ENCODE measurements around the gene PRDM10.
"Not testable (repeated sequence)": the region's sequence is repeated elsewhere in the genome, so short reads cannot be mapped to it uniquely, and the experiment has no call there.

The PRDM10 gene

GRCh38 chr11:130020323-130020722 is 17.7 kb upstream of the PRDM10 start:
- WGBS (ENCODE audit: insufficient coverage): 100% methylated on average over 4 of the region's 4 CpGs
- no peaks in the 10 kb centered on the region for H3K36me3 ChIP-seq (ENCODE audit: control insufficient read depth in 4 of 4, insufficient read depth in 4 of 4, low read length in 3 of 4)
- no peak overlapping the region for H3K27ac ChIP-seq (ENCODE audit: insufficient read depth in 1 of 2, low read depth in 1 of 2, low read length in 2 of 2, poor library complexity in 1 of 2, severe bottlenecking in 2 of 2)
- no peaks in the 10 kb centered on the region for H3K9me3 ChIP-seq (ENCODE audit: control extremely low read depth in 1 of 5, control insufficient read depth in 4 of 5, insufficient read depth in 2 of 5, low read depth in 1 of 5, low read length in 4 of 5)
- ChIA-PET POLR2A (no interaction called here), CTCF (interaction anchor here (1.7 kb wide), 1 partner anchor 44 kb away, joined by 4 read pairs; no protein-coding TSS in a partner anchor)
- no peak overlapping the region for H3K4me3 ChIP-seq (ENCODE audit: control insufficient read depth in 1 of 7, extremely low read depth in 1 of 7, insufficient read depth in 4 of 7, low read depth in 2 of 7, low read length in 6 of 7)
- H3K27me3 ChIP-seq (replicated peaks in 2 of 5; ENCODE audit: control insufficient read depth in 4 of 5, insufficient read depth in 5 of 5, low read length in 4 of 5): no peaks in the 10 kb centered on the region
- no peaks in the 10 kb centered on the region for H3K4me1 ChIP-seq (ENCODE audit: control extremely low read depth in 1 of 4, control insufficient read depth in 4 of 4, insufficient read depth in 4 of 4, low read length in 3 of 4)
- DNase-seq: no peak

DNA sequence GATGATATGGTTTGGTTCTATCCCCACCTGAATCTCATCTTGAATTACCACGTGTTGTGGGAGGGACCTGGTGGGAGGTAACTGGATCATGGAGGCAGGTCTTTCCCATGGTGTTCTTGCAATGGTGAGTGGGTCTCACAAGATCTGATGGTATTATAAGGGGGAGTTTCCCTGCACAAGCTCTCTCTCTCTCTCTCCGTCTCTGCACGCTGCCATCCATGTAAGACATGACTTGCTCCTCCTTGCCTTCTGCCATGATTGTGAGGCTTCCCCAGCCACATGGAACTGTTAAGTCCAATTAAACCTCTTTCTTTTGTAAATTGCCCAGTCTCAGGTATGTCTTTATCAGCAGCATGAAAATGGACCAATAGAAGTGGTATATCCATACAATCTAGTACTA is 13.2 kb upstream of the PRDM10 start:
- H3K9me3 ChIP-seq (ENCODE audit: control extremely low read depth in 1 of 5, control insufficient read depth in 4 of 5, insufficient read depth in 2 of 5, low read depth in 1 of 5, low read length in 4 of 5); DNase-seq; H3K27ac ChIP-seq (ENCODE audit: insufficient read depth in 1 of 2, low read depth in 1 of 2, low read length in 2 of 2, poor library complexity in 1 of 2, severe bottlenecking in 2 of 2); H3K4me3 ChIP-seq (ENCODE audit: control insufficient read depth in 1 of 7, extremely low read depth in 1 of 7, insufficient read depth in 4 of 7, low read depth in 2 of 7, low read length in 6 of 7); POLR2A ChIA-PET; CTCF ChIA-PET; H3K36me3 ChIP-seq (ENCODE audit: control insufficient read depth in 4 of 4, insufficient read depth in 4 of 4, low read length in 3 of 4); H3K4me1 ChIP-seq (ENCODE audit: control extremely low read depth in 1 of 4, control insufficient read depth in 4 of 4, insufficient read depth in 4 of 4, low read length in 3 of 4); H3K27me3 ChIP-seq (replicated peaks in 2 of 5; ENCODE audit: control insufficient read depth in 4 of 5, insufficient read depth in 5 of 5, low read length in 4 of 5): not testable (repeated sequence)
- 100% methylated on average over 2 of the region's 3 CpGs for WGBS (ENCODE audit: insufficient coverage)

GRCh38 chr11:130008326-130008725 is 5.7 kb upstream of the PRDM10 start:
- Histone ChIP-seq H3K36me3 (ENCODE audit: control insufficient read depth in 4 of 4, insufficient read depth in 4 of 4, low read length in 3 of 4) (no peaks in the 10 kb centered on the region), H3K4me3 (ENCODE audit: control insufficient read depth in 1 of 7, extremely low read depth in 1 of 7, insufficient read depth in 4 of 7, low read depth in 2 of 7, low read length in 6 of 7) (no peak overlapping the region), H3K27me3 (replicated peaks in 2 of 5; ENCODE audit: control insufficient read depth in 4 of 5, insufficient read depth in 5 of 5, low read length in 4 of 5) (no peaks in the 10 kb centered on the region), H3K27ac (ENCODE audit: insufficient read depth in 1 of 2, low read depth in 1 of 2, low read length in 2 of 2, poor library complexity in 1 of 2, severe bottlenecking in 2 of 2) (no peak overlapping the region), H3K9me3 (ENCODE audit: control extremely low read depth in 1 of 5, control insufficient read depth in 4 of 5, insufficient read depth in 2 of 5, low read depth in 1 of 5, low read length in 4 of 5) (no peaks in the 10 kb centered on the region), H3K4me1 (ENCODE audit: control extremely low read depth in 1 of 4, control insufficient read depth in 4 of 4, insufficient read depth in 4 of 4, low read length in 3 of 4) (peaks cover 7 to 15% (median 14%) of the 10 kb centered on the region in 4 experiments)
- POLR2A ChIA-PET: no interaction called here
- CTCF ChIA-PET: interaction anchor here (1.2 to 1.6 kb wide), 2 partner anchors 78 to 82 kb away, joined by 3 to 4 read pairs; no protein-coding TSS in a partner anchor
- DNase-seq: no peak

DNA sequence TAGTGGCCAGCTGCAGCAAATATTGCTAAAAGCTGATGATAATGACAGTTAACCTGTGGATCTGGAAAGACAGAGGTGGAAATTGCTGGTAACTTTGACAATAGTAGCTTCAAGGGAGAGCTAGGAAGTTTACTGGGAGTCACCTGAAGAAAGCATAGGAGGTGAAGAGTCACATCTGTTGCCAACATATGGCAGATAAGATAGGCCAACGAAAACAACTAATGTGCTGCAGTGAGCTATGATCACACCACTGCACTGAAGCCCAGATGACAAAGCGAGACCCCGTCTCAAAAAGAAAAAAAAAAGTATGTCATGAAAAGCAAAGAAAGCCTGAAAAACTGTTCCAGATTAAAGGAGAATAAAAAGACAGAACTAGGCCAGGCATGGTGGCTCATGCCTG is 4.3 kb upstream of the PRDM10 start:
- WGBS (ENCODE audit: insufficient coverage): 100% methylated on average over 1 of the region's 3 CpGs
- CTCF ChIA-PET: interaction anchor here (1.0 to 1.6 kb wide), 3 partner anchors 76 to 125 kb away, joined by 3 to 4 read pairs (median 4); no protein-coding TSS in a partner anchor
- H3K9me3 ChIP-seq (ENCODE audit: control extremely low read depth in 1 of 5, control insufficient read depth in 4 of 5, insufficient read depth in 2 of 5, low read depth in 1 of 5, low read length in 4 of 5): no peaks in the 10 kb centered on the region
- H3K27me3 ChIP-seq (replicated peaks in 2 of 5; ENCODE audit: control insufficient read depth in 4 of 5, insufficient read depth in 5 of 5, low read length in 4 of 5): no peaks in the 10 kb centered on the region
- H3K4me1 ChIP-seq (ENCODE audit: control extremely low read depth in 1 of 4, control insufficient read depth in 4 of 4, insufficient read depth in 4 of 4, low read length in 3 of 4): peaks cover 7 to 19% (median 17%) of the 10 kb centered on the region in 4 experiments
- no peaks in the 10 kb centered on the region for H3K36me3 ChIP-seq (ENCODE audit: control insufficient read depth in 4 of 4, insufficient read depth in 4 of 4, low read length in 3 of 4)
- POLR2A ChIA-PET: no interaction called here
- H3K4me3 ChIP-seq (ENCODE audit: control insufficient read depth in 1 of 7, extremely low read depth in 1 of 7, insufficient read depth in 4 of 7, low read depth in 2 of 7, low read length in 6 of 7): no peak overlapping the region
- no peak overlapping the region for H3K27ac ChIP-seq (ENCODE audit: insufficient read depth in 1 of 2, low read depth in 1 of 2, low read length in 2 of 2, poor library complexity in 1 of 2, severe bottlenecking in 2 of 2)
- no peak for DNase-seq

DNA sequence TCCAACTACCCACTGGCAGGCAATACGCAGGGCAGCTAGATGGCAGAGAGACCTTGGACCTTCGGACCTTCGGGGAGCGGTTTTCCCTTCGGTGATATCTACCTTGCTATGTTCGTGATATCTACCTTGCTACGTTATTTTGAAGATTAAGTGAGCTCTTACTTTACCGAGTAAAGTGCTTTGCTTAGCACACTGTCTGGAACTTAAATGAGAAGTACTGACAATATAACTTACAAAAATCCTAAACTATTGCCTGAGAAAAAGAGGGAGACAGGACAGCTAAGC is 1.0 kb upstream of the PRDM10 start:
- peaks cover 7 to 43% (median 31%) of the 10 kb centered on the region in 4 experiments for H3K4me1 ChIP-seq (ENCODE audit: control extremely low read depth in 1 of 4, control insufficient read depth in 4 of 4, insufficient read depth in 4 of 4, low read length in 3 of 4)
- no peaks in the 10 kb centered on the region for H3K36me3 ChIP-seq (ENCODE audit: control insufficient read depth in 4 of 4, insufficient read depth in 4 of 4, low read length in 3 of 4)
- DNase-seq: no peak
- no peaks in the 10 kb centered on the region for H3K9me3 ChIP-seq (ENCODE audit: control extremely low read depth in 1 of 5, control insufficient read depth in 4 of 5, insufficient read depth in 2 of 5, low read depth in 1 of 5, low read length in 4 of 5)
- ChIA-PET POLR2A (interaction anchor here (1.8 to 4.7 kb wide), 3 partner anchors 11 to 67 kb away, joined by 8 to 30 read pairs (median 12); partner anchors contain the start of gene APLP2), CTCF (interaction anchor here (0.6 to 2.1 kb wide), 10 partner anchors 9 to 130 kb away, joined by 3 to 9 read pairs (median 3); no protein-coding TSS in a partner anchor)
- H3K27me3 ChIP-seq (replicated peaks in 2 of 5; ENCODE audit: control insufficient read depth in 4 of 5, insufficient read depth in 5 of 5, low read length in 4 of 5): no peaks in the 10 kb centered on the region
- peak overlapping the region; percentile 70 to 94 (median 84) for H3K4me3 ChIP-seq (ENCODE audit: control insufficient read depth in 1 of 7, extremely low read depth in 1 of 7, insufficient read depth in 4 of 7, low read depth in 2 of 7, low read length in 6 of 7)
- 0% methylated on average over 2 of the region's 8 CpGs for WGBS (ENCODE audit: insufficient coverage)
- peak overlapping the region; percentile 99 to 100 for H3K27ac ChIP-seq (ENCODE audit: insufficient read depth in 1 of 2, low read depth in 1 of 2, low read length in 2 of 2, poor library complexity in 1 of 2, severe bottlenecking in 2 of 2)

DNA sequence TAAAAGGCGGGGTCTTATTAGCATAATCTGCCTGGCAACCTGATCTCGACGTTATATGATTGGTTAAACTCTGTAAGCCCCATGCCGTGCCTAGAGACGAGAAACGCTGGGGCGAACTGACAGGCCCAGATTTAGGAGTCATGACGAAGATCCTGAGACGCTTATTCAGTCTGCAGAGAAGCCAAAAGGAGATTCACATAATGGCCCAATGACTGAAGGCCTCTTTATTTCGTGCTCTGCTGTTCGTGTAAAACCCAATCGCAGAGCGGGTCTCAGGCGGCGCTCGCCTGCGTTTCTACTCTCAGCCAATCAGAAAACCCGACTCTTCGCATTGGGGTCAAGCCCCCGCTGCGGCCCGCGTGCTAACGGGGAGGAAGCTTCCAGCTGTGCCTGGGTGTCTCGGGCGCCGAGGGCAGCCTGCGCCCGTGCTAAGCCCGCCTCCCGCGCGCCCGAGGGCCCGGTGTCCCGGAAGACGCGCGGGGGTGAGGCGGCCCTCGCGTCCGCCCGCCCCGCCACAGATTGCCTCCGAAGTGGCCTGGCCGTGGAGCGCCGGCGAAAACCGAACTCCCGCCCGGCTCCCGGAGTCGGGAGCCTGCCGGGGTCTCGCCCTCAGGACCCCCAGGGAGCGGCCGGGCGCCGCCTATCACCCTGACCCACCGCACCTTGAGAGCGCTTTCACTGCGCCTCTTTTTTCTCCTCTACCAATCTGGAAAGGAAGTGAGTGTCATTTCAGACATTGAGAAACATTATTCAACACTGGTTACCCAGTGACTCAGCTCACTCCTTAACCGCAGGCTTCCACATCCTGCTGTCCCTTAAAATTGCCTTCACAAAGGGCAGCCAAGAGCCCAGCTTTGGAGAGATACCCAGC is 446 bp upstream of the PRDM10 start:
- DNase-seq: peak; percentile 97 to 98 (median 98)
- Histone ChIP-seq H3K9me3 (ENCODE audit: control extremely low read depth in 1 of 5, control insufficient read depth in 4 of 5, insufficient read depth in 2 of 5, low read depth in 1 of 5, low read length in 4 of 5) (no peaks in the 10 kb centered on the region), H3K27me3 (replicated peaks in 2 of 5; ENCODE audit: control insufficient read depth in 4 of 5, insufficient read depth in 5 of 5, low read length in 4 of 5) (no peaks in the 10 kb centered on the region), H3K4me1 (ENCODE audit: control extremely low read depth in 1 of 4, control insufficient read depth in 4 of 4, insufficient read depth in 4 of 4, low read length in 3 of 4) (peaks cover 7 to 46% (median 35%) of the 10 kb centered on the region in 4 experiments), H3K4me3 (ENCODE audit: control insufficient read depth in 1 of 7, extremely low read depth in 1 of 7, insufficient read depth in 4 of 7, low read depth in 2 of 7, low read length in 6 of 7) (peak overlapping the region; percentile 70 to 94 (median 84)), H3K36me3 (ENCODE audit: control insufficient read depth in 4 of 4, insufficient read depth in 4 of 4, low read length in 3 of 4) (no peaks in the 10 kb centered on the region), H3K27ac (ENCODE audit: insufficient read depth in 1 of 2, low read depth in 1 of 2, low read length in 2 of 2, poor library complexity in 1 of 2, severe bottlenecking in 2 of 2) (peak overlapping the region; percentile 99 to 100)
- ChIA-PET POLR2A (interaction anchor here (0.7 to 4.7 kb wide), 5 partner anchors 10 to 91 kb away, joined by 3 to 30 read pairs (median 8); partner anchors contain the start of gene APLP2), CTCF (interaction anchor here (0.9 to 2.1 kb wide), 8 partner anchors 11 to 128 kb away, joined by 3 to 9 read pairs (median 4); no protein-coding TSS in a partner anchor)
- under 1% methylated on average over 65 of the region's 65 CpGs for WGBS (ENCODE audit: insufficient coverage)
